Activated T-cell treated with anti-CD3 and anti-CD28 coated beads, Interleukin-2, amount 50 U/mL, for 4 hours (primary cell): ENCODE measurements around the gene MVK. TPM values are rescaled to one million over a fixed set of nuclear protein-coding genes. Genes with fewer than 3 reads are reported as not detected.

ENCODE experiments used
- ATAC-seq, 2 donors: fragments of 200-7000 bp; cut with Tn5 transposase; one replicate each; pipeline ENCODE4 v1.10.0; 2021
- DNase-seq: peaks from one replicate; pipeline ENCODE4 v3.0.0-alpha.2; 2020
- H3K27me3 Mint-ChIP-seq: one replicate; pipeline ENCODE4 v1.8.0; 2021; ENCODE audit warnings: low read depth, mixed read lengths
- H3K36me3 Mint-ChIP-seq: one replicate; pipeline ENCODE4 v1.8.0; 2022; ENCODE audit warnings: mixed read lengths; ENCODE audit not compliant: insufficient read depth
- H3K4me1 Mint-ChIP-seq: one replicate; pipeline ENCODE4 v1.8.0; 2021; ENCODE audit warnings: low read depth, mixed read lengths
- H3K4me3 Mint-ChIP-seq: one replicate; pipeline ENCODE4 v1.8.0; 2021; ENCODE audit warnings: mild to moderate bottlenecking, moderate library complexity, mixed read lengths
- H3K9me3 Mint-ChIP-seq: one replicate; pipeline ENCODE4 v1.8.0; 2021; ENCODE audit warnings: mixed read lengths
- total RNA-seq, 3 donors: library from RNA; stranded (reverse); gene quantifications; one replicate each; pipeline ENCODE4 v1.2.1, GENCODE V29; 2021

MVK gene
- total RNA-seq, 3 donors from 2014 or later: 10.2 to 11.4 (median 10.4) TPM

GRCh38 chr12:109582636-109583035, 9.0 kb downstream of the MVK start:
- Mint-ChIP-seq H3K36me3 (peaks cover 25% of the 10 kb centered on the region), H3K4me3 (no peak overlapping the region), H3K9me3 (no peaks in the 10 kb centered on the region), H3K4me1 (no peaks in the 10 kb centered on the region), H3K27me3 (no peaks in the 10 kb centered on the region)
- ATAC-seq: no peak
- no peak for DNase-seq

GRCh38 chr12:109583733-109584132, 10.1 kb downstream of the MVK start:
- Mint-ChIP-seq H3K4me3 (no peak overlapping the region), H3K9me3 (no peaks in the 10 kb centered on the region), H3K27me3 (no peaks in the 10 kb centered on the region), H3K36me3 (peaks cover 24% of the 10 kb centered on the region), H3K4me1 (no peaks in the 10 kb centered on the region)
- DNase-seq (no peak), ATAC-seq (no peak)

- Mint-ChIP-seq H3K27me3 (no peaks in the 10 kb centered on the region), H3K4me1 (no peaks in the 10 kb centered on the region), H3K36me3 (peaks cover 23% of the 10 kb centered on the region), H3K9me3 (no peaks in the 10 kb centered on the region), H3K4me3 (no peak overlapping the region)
- DNase-seq (no peak), ATAC-seq (no peak)
Observed at GRCh38 chr12:109586385-109587296, 13.0 kb downstream of the MVK start.

GRCh38 chr12:109587921-109588320, 14.3 kb downstream of the MVK start:
- Mint-ChIP-seq H3K27me3 (no peaks in the 10 kb centered on the region), H3K4me1 (no peaks in the 10 kb centered on the region), H3K36me3 (peaks cover 18% of the 10 kb centered on the region), H3K4me3 (no peak overlapping the region), H3K9me3 (no peaks in the 10 kb centered on the region)
- ATAC-seq (no peak), DNase-seq (no peak)

GRCh38 chr12:109588461-109589239, 15.1 kb downstream of the MVK start:
- Mint-ChIP-seq H3K36me3 (peaks cover 17% of the 10 kb centered on the region), H3K4me1 (no peaks in the 10 kb centered on the region), H3K9me3 (no peaks in the 10 kb centered on the region), H3K4me3 (no peak overlapping the region), H3K27me3 (no peaks in the 10 kb centered on the region)
- DNase-seq (no peak), ATAC-seq (no peak)

GRCh38 chr12:109589240-109589590, 15.6 kb downstream of the MVK start:
- DNase-seq: no peak

GRCh38 chr12:109589691-109590245, 16.2 kb downstream of the MVK start:
- H3K36me3 Mint-ChIP-seq: peaks cover 16% of the 10 kb centered on the region
- ATAC-seq (no peak), DNase-seq (no peak)
- H3K4me3 Mint-ChIP-seq: no peak overlapping the region
- H3K27me3 Mint-ChIP-seq: no peaks in the 10 kb centered on the region
- peaks cover 8% of the 10 kb centered on the region for H3K4me1 Mint-ChIP-seq
- no peaks in the 10 kb centered on the region for H3K9me3 Mint-ChIP-seq

More at GRCh38 chr12:109589240-109589590, 15.6 kb downstream of the MVK start:
- Mint-ChIP-seq H3K36me3 (peaks cover 16% of the 10 kb centered on the region), H3K9me3 (no peaks in the 10 kb centered on the region), H3K4me1 (peaks cover 2% of the 10 kb centered on the region), H3K4me3 (no peak overlapping the region), H3K27me3 (no peaks in the 10 kb centered on the region)
- ATAC-seq: no peak

- Mint-ChIP-seq H3K36me3 (peaks cover 12% of the 10 kb centered on the region), H3K4me1 (peaks cover 16% of the 10 kb centered on the region), H3K4me3 (no peak overlapping the region), H3K27me3 (no peaks in the 10 kb centered on the region), H3K9me3 (no peaks in the 10 kb centered on the region)
- DNase-seq (no peak), ATAC-seq (no peak)
Observed at GRCh38 chr12:109590566-109590965, 17.0 kb downstream of the MVK start.

- Mint-ChIP-seq H3K9me3 (no peaks in the 10 kb centered on the region), H3K27me3 (no peaks in the 10 kb centered on the region), H3K4me1 (peaks cover 20% of the 10 kb centered on the region), H3K4me3 (no peak overlapping the region), H3K36me3 (peaks cover 12% of the 10 kb centered on the region)
- DNase-seq: no peak
- no peak for ATAC-seq
Observed at GRCh38 chr12:109591041-109591440, 17.4 kb downstream of the MVK start.

- ATAC-seq (no peak), DNase-seq (no peak)
- Mint-ChIP-seq H3K9me3 (no peaks in the 10 kb centered on the region), H3K4me1 (peaks cover 20% of the 10 kb centered on the region), H3K27me3 (no peaks in the 10 kb centered on the region), H3K36me3 (peaks cover 14% of the 10 kb centered on the region), H3K4me3 (no peak overlapping the region)
Observed at GRCh38 chr12:109592195-109592904, 18.8 kb downstream of the MVK start.

- ATAC-seq: no peak
- DNase-seq: no peak
- Mint-ChIP-seq H3K27me3 (no peaks in the 10 kb centered on the region), H3K4me1 (peaks cover 23% of the 10 kb centered on the region), H3K4me3 (no peak overlapping the region), H3K36me3 (peaks cover 14% of the 10 kb centered on the region), H3K9me3 (no peaks in the 10 kb centered on the region)
Observed at GRCh38 chr12:109592905-109593272, 19.3 kb downstream of the MVK start.

- H3K27me3 Mint-ChIP-seq: no peaks in the 10 kb centered on the region
- no peaks in the 10 kb centered on the region for H3K9me3 Mint-ChIP-seq
- no peak overlapping the region for H3K4me3 Mint-ChIP-seq
- DNase-seq (no peak), ATAC-seq (no peak)
- peaks cover 4% of the 10 kb centered on the region for H3K36me3 Mint-ChIP-seq
- peaks cover 25% of the 10 kb centered on the region for H3K4me1 Mint-ChIP-seq
Observed at GRCh38 chr12:109594556-109595317, 21.1 kb downstream of the MVK start.

GRCh38 chr12:109595321-109595902, 21.8 kb downstream of the MVK start:
- H3K9me3 Mint-ChIP-seq: no peaks in the 10 kb centered on the region
- H3K4me3 Mint-ChIP-seq: no peak overlapping the region
- DNase-seq (no peak), ATAC-seq (peak in 1 of 2 donors; percentile 83)
- no peaks in the 10 kb centered on the region for H3K27me3 Mint-ChIP-seq
- H3K4me1 Mint-ChIP-seq: peaks cover 25% of the 10 kb centered on the region
- peaks cover 4% of the 10 kb centered on the region for H3K36me3 Mint-ChIP-seq
